ENCODE measurements around the gene FRMD8.

DNA sequence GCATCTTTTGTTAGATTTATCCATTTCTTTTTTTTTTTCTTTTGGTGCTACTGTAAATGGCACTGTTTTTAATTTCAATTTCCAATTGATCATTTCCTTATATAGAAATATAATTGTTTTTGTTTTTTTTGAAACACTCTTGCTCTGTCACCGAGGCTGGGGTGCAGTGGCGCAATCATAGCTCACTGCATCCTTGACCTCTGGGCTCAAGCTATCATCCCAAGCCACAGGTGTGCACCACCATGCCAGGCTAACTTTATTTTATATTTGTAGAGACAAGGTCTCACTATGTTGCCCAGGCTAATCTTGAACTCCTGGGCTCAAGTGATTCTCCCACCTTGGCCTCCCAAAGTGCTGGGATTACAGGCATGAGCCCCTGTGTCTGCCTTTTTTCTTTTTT lies 16.4 kb downstream of the FRMD8 start:
- TF ChIP-seq, protein P1, sequence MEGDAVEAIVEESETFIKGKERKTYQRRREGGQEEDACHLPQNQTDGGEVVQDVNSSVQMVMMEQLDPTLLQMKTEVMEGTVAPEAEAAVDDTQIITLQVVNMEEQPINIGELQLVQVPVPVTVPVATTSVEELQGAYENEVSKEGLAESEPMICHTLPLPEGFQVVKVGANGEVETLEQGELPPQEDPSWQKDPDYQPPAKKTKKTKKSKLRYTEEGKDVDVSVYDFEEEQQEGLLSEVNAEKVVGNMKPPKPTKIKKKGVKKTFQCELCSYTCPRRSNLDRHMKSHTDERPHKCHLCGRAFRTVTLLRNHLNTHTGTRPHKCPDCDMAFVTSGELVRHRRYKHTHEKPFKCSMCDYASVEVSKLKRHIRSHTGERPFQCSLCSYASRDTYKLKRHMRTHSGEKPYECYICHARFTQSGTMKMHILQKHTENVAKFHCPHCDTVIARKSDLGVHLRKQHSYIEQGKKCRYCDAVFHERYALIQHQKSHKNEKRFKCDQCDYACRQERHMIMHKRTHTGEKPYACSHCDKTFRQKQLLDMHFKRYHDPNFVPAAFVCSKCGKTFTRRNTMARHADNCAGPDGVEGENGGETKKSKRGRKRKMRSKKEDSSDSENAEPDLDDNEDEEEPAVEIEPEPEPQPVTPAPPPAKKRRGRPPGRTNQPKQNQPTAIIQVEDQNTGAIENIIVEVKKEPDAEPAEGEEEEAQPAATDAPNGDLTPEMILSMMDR (IDR thresholded peaks at IDR 0.05): no peak
- TF ChIP-seq POLR2A (IDR thresholded peaks at IDR 0.05): no peak
